HepG2 (cell line): ENCODE measurements around the gene CAMKK1. TPM values are rescaled to one million over a fixed set of nuclear protein-coding genes. Genes with fewer than 3 reads are reported as not detected.

Experiments used
- ATAC-seq: fragments of 200-7000 bp; cut with Tn5 transposase; 3 replicates; pipeline ENCODE4 v1.9.1; 2020; ENCODE audit warnings: mild to moderate bottlenecking, moderate library complexity
- BruUV-seq: library from RNA; stranded (reverse); fragments of 400-500 nt; replicated peaks from 2 replicates; lab custom pipeline; 2021; lab: Mats Ljungman, UMichigan
- CTCF ChIA-PET: fragments of 300-600 bp; formaldehyde crosslinking; extraction: SDS; loops from one replicate; lab custom pipeline; 2021; ENCODE audit warnings: low total read pairs, inconsistent platforms, low intra/inter-chr PET ratio; lab: Yijun Ruan, JAX
- POLR2A ChIA-PET: fragments of 350-600 bp; sonication (Branson Sonifier 250); formaldehyde crosslinking; loops from one replicate; lab custom pipeline; 2020; ENCODE audit warnings: antibody characterized with exemption, inconsistent platforms; lab: Yijun Ruan, JAX
- DNase-seq: peaks from one replicate; pipeline ENCODE4 v3.0.0-alpha.2; 2015; ENCODE audit warnings: low spot score
- FAIRE-seq: peaks from 3 replicates; lab custom pipeline; 2011; peaks lifted over from hg19 to GRCh38; lab: Jason Lieb, UNC
- H2AFZ ChIP-seq: one replicate; pipeline ENCODE4 v1.6.1; 2011; ENCODE audit warnings: low read length, inconsistent platforms
- H3K27ac ChIP-seq: fragments of 300-600 bp; 3 replicates; pipeline ENCODE4 v1.8.0; 2011; ENCODE audit warnings: mixed run types, mild to moderate bottlenecking, mixed read lengths, low read length, inconsistent platforms; ENCODE audit not compliant: insufficient read depth; ENCODE audit errors: extremely low read length
- H3K27me3 ChIP-seq, 2 experiments: fragments of 200-600 bp in 1 of 2; 2 replicates in 1 of 2; 3 replicates in 1 of 2; pipeline versions ENCODE4 v1.6.0 to v1.8.0; 2011; ENCODE audit warnings: low read length in 2 of 2, mild to moderate bottlenecking in 2 of 2, moderate library complexity in 2 of 2, inconsistent platforms in 1 of 2; ENCODE audit not compliant: insufficient read depth in 2 of 2, control insufficient read depth in 1 of 2
- H3K36me3 ChIP-seq, 2 experiments: fragments of 200-600 bp in 1 of 2; replicated peaks in 1 of 2; 2 replicates in 1 of 2; 3 replicates in 1 of 2; pipeline versions ENCODE4 v1.5.1 to v1.8.0; 2011; ENCODE audit warnings: low read length in 2 of 2, inconsistent platforms in 1 of 2; ENCODE audit not compliant: insufficient read depth in 2 of 2, control insufficient read depth in 1 of 2
- H3K4me1 ChIP-seq: 2 replicates; pipeline ENCODE4 v1.5.1; 2012; ENCODE audit warnings: low read length, inconsistent platforms; ENCODE audit not compliant: insufficient read depth
- H3K4me2 ChIP-seq: 2 replicates; pipeline ENCODE4 v1.6.0; 2011; ENCODE audit warnings: low read depth, low read length, inconsistent platforms
- H3K4me3 ChIP-seq, 3 experiments: fragments of 200-600 bp in 1 of 3; sonication (generic), shearing (Covaris generic) in 1 of 3; replicated peaks in 1 of 3; 2 replicates each; pipeline ENCODE4 v1.5.1; 2011 to 2016; ENCODE audit warnings: low read length in 3 of 3, inconsistent platforms in 2 of 3, low read depth in 2 of 3, mild to moderate bottlenecking in 2 of 3, control low read depth in 1 of 3, mixed read lengths in 1 of 3; ENCODE audit not compliant: insufficient read depth in 1 of 3
- H3K79me2 ChIP-seq: one replicate; pipeline ENCODE4 v1.6.1; 2011; ENCODE audit warnings: low read length, inconsistent platforms; ENCODE audit not compliant: insufficient read depth
- H3K9ac ChIP-seq: 2 replicates; pipeline ENCODE4 v1.6.0; 2011; ENCODE audit warnings: mild to moderate bottlenecking, low read depth, low read length, inconsistent platforms; ENCODE audit not compliant: insufficient read depth
- H3K9me3 ChIP-seq: 2 replicates; pipeline ENCODE4 v1.5.1; 2012; ENCODE audit warnings: mild to moderate bottlenecking, low read length
- H4K20me1 ChIP-seq: 2 replicates; pipeline ENCODE4 v1.6.0; 2011; ENCODE audit warnings: inconsistent platforms, mild to moderate bottlenecking, low read length, moderate library complexity; ENCODE audit not compliant: insufficient read depth
- BATF2 ChIP-seq: sonication (generic); formaldehyde crosslinking; IDR thresholded peaks from 2 replicates; pipeline ENCODE4 v1.8.0; 2022; ENCODE audit warnings: mild to moderate bottlenecking, missing genetic modification reagents, moderate library complexity
- CSRNP1 ChIP-seq: sonication (generic); formaldehyde crosslinking; IDR thresholded peaks from 2 replicates; pipeline ENCODE4 v1.8.1; 2023; ENCODE audit warnings: mild to moderate bottlenecking, missing genetic modification reagents
- CTCF ChIP-seq: sonication (generic); formaldehyde crosslinking; IDR thresholded peaks from 2 replicates; pipeline ENCODE4 v1.5.0; 2020; ENCODE audit warnings: mild to moderate bottlenecking, missing genetic modification reagents, moderate library complexity
- FOXK2 ChIP-seq: fragments of 450-650 bp; IDR thresholded peaks from 2 replicates; pipeline ENCODE4 v1.6.1; 2016
- HMGXB4 ChIP-seq, 2 experiments: sonication (generic) in 1 of 2; formaldehyde crosslinking in 1 of 2; IDR thresholded peaks; 2 replicates each; pipeline versions ENCODE4 v1.4.0 to v1.6.1; 2018 to 2020; ENCODE audit warnings: missing genetic modification reagents in 2 of 2, borderline replicate concordance in 1 of 2, low read depth in 1 of 2, mild to moderate bottlenecking in 1 of 2, missing biosample characterization in 1 of 2
- SAP130 ChIP-seq: IDR thresholded peaks from 2 replicates; pipeline ENCODE4 v1.6.1; 2016; ENCODE audit warnings: low read depth
- SMC3 ChIP-seq: IDR thresholded peaks from 2 replicates; pipeline ENCODE4 v1.6.1; 2011; ENCODE audit warnings: low read length, improper control_type of control experiment
- STAG1 ChIP-seq: sonication (generic); formaldehyde crosslinking; IDR thresholded peaks from 2 replicates; pipeline ENCODE4 v1.4.0; 2020; ENCODE audit warnings: missing genetic modification reagents
- ZNF530 ChIP-seq: sonication (generic); formaldehyde crosslinking; IDR thresholded peaks from 2 replicates; pipeline ENCODE4 v1.5.0; 2020; ENCODE audit warnings: low read depth, mild to moderate bottlenecking, missing genetic modification reagents
- ZNF574 ChIP-seq: sonication (generic); formaldehyde crosslinking; IDR thresholded peaks from 2 replicates; pipeline ENCODE4 v1.4.0; 2020; ENCODE audit warnings: missing genetic modification reagents
- WGBS: methylation state at CpG from one replicate; pipeline ENCODE4 v1.1.6; 2017; ENCODE audit warnings: low lambda C conversion rate; 5-methylcytosine and 5-hydroxymethylcytosine counted together
- in situ Hi-C: cut with HindIII; loops from 2 replicates; pipeline ENCODE4 v1.10.0; 2017; ENCODE audit warnings: low pct_unique_long_range_greater_than_20kb; ENCODE audit not compliant: extremely low pct_ligation_motif_present
- intact Hi-C: fragments of 100-400 bp; cut with micrococcal nuclease; formaldehyde crosslinking; loops from one replicate; pipeline ENCODE4 v1.10.0; 2022; ENCODE audit not compliant: unreplicated experiment
- polyA plus RNA-seq, 8 experiments: library from polyadenylated mRNA; depleted of rRNA in 3 of 8; stranded (reverse) in 7 of 8; unstranded in 1 of 8; fragments of >200 nt; fragmentation: Illumina TruSeq in 4 of 8; extraction: Trizol in 4 of 8; gene quantifications; 2 replicates each; pipeline versions ENCODE4 v1.2.1 to v1.2.3, GENCODE V29; 2011 to 2016; ENCODE audit warnings: low read depth in 4 of 8, missing spikeins in 1 of 8, mixed read lengths in 1 of 8; ENCODE audit not compliant: insufficient read depth in 1 of 8
- total RNA-seq, 5 experiments: library from RNA; depleted of rRNA; stranded (reverse); fragments of >200 nt; fragmentation: Illumina TruSeq; extraction: Trizol; gene quantifications; 2 replicates each; pipeline ENCODE4 v1.2.3, GENCODE V29; 2016; ENCODE audit warnings: low read depth in 1 of 5

CAMKK1 gene
- total and polyA plus RNA-seq, 2 of the 13 experiments (the other 11 are each of a cell fraction or from before 2014, with no cell fraction given): 1.5 to 1.6 TPM

GRCh38 chr17:3843935-3844516, 48.8 kb downstream of the CAMKK1 start:
- 18% methylated on average over 3 of the region's 3 CpGs for WGBS
- H3K4me1 ChIP-seq: peaks cover 33% of the 10 kb centered on the region
- in situ Hi-C loops (no loop called here), intact Hi-C loops (loop anchor here (5.0 kb wide), 1 partner anchor 107 kb away; no protein-coding TSS in a partner anchor)
- H3K27ac ChIP-seq: no peak overlapping the region
- no TSS peak for BruUV-seq
- ChIA-PET CTCF (interaction anchor here (1.0 kb wide), 1 partner anchor 64 kb away, joined by 3 read pairs; no protein-coding TSS in a partner anchor), POLR2A (interaction anchor here (1.3 kb wide), 1 partner anchor 107 kb away, joined by 4 read pairs; no protein-coding TSS in a partner anchor)
- H3K9me3 ChIP-seq: no peaks in the 10 kb centered on the region
- H3K4me3 ChIP-seq: no peak overlapping the region
- peaks cover 3% of the 10 kb centered on the region; the same call in 1 of the 2 replicates for H4K20me1 ChIP-seq
- no peak overlapping the region for H2AFZ ChIP-seq
- DNase-seq (peak; percentile 59), FAIRE-seq (peak; percentile 96), ATAC-seq (peak; percentile 64)
- H3K27me3 ChIP-seq: no peaks in the 10 kb centered on the region; a peak in 1 of 5 replicates
- peak; percentile 92 for TF ChIP-seq ZNF574 (CRISPR knock-in tag)
- 0 out of 4 replicates have a peak, but pooled peaks of 1 of the 2 experiments have one; percentile 29 for TF ChIP-seq HMGXB4 (CRISPR knock-in tag; IDR thresholded peaks at IDR 0.05; ENCODE audit: borderline replicate concordance in 1 of 2, low read depth in 1 of 2)
- TF ChIP-seq CTCF (CRISPR knock-in tag): peak; percentile 76
- peak; percentile 65 for TF ChIP-seq SMC3
- no peak for TF ChIP-seq BATF2
- no peak for TF ChIP-seq FOXK2
- TF ChIP-seq STAG1 (CRISPR knock-in tag): peak; percentile 50
- TF ChIP-seq SAP130 (CRISPR knock-in tag): peak; percentile 24; the same call in 1 of the 2 replicates
- no peak for TF ChIP-seq CSRNP1 (CRISPR knock-in tag)
- no peak for TF ChIP-seq ZNF530 (CRISPR knock-in tag)
- H3K4me2 ChIP-seq: peak overlapping the region; percentile 16; the same call in 1 of the 2 replicates
- peaks cover 28% of the 10 kb centered on the region for H3K79me2 ChIP-seq
- H3K9ac ChIP-seq: no peak overlapping the region
- peaks cover 4 to 37% of the 10 kb centered on the region in 2 experiments; a peak in 4 of 5 replicates for H3K36me3 ChIP-seq
